Limb (tissue), 2 donors: ENCODE results near the gene TMEM126A.
A peak's percentile ranks its signal among the peaks of the same experiment; 100 is the strongest.
"Not testable (repeated sequence)": the region's sequence is repeated elsewhere in the genome, so short reads cannot be mapped to it uniquely, and the experiment has no call there.

Experiments
- DNase-seq, 2 donors: peaks; one replicate each; pipeline ENCODE4 v3.0.0-alpha.2; 2016; ENCODE audit errors: extremely low spot score in 2 of 2

The TMEM126A gene

DNA sequence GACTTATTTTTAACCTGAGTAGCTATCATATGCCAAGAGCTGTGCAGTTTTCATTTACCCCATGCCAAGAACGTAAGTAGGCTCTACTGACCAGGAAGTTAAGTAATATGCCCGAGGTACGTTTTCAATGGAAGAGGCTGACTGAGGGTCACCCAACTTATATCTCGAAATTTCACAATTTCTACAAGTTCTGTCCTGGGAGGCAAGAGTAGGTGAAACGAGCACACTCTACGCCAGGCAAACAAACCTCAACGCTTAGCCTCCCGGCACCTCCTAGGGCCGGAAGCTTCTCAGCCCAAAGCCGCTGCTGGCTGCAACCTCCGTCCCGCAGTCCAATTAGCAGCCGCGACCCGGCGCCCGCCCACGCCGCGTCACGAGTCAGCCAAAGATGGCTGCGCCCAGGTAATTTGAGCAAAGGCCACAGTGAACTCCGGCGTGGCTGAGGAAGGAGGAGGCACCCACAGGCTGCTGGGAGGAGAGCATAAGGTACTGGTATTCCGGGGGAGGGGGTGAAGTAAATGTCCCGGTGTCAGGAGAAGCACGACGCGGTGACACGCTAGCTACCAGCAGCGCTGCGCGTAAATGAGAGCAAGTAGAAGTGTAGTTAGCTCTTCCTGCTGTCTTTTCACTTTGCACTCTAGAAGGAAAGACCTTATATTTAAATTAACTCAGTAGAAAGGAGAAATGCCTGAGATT lies at the start of gene TMEM126A:
TSS of gene TMEM126A (plus strand) at position 364 of the 696 bp plus-strand sequence. CDS start 2,289 bp downstream, outside the sequence.
- peak; percentile 92 for DNase-seq

DNA sequence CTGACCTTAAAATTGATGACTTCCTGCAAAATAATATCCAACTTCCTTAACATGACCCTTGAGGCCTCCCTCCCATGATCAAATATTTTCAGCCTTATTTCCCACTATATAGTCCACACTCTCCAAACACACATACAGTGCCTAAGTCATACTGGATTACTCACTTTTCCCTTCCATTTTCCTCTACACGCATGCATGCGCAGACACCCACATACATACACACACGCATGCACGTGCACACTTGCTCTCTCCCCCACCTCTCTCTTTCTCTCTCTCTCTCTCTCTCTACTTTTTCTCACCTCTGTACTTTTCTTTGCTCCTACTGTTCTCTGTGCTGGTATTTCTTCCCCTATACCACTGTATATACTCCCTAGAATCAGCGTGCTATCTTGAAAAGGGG lies 48.7 kb upstream of the TMEM126A start:
- DNase-seq = no peak

DNA sequence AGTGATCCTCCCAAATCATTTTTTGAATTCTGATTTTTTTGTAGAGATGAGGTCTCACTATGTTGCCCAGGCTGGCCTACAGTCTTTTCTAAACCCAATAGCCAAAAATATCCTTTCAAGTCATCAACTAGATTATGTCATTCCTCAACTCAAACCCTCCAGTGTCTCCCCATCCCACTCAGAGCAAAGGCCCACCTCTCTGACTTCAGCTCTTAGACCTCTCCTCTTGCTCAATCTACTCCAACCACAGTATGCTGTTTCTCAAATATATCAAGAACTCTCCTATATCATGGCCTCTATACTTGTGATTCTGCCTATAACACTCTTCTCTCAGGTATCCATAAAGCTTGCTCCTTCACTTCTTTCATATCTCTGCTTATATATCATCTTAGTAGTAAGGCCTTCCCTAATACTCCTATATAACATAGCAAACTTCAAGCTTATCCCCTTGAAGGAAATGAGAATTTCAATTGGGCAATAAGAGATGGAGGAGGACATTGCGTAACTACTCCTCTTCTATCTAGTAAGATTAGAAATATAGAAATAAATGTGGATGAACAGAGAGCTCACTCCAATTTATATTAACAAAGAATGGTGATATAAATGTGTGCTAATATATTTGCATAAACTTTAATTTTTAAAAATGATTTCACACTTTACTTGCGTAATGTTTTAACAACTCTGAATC lies 45.1 kb upstream of the TMEM126A start:
- DNase-seq = no peak

DNA sequence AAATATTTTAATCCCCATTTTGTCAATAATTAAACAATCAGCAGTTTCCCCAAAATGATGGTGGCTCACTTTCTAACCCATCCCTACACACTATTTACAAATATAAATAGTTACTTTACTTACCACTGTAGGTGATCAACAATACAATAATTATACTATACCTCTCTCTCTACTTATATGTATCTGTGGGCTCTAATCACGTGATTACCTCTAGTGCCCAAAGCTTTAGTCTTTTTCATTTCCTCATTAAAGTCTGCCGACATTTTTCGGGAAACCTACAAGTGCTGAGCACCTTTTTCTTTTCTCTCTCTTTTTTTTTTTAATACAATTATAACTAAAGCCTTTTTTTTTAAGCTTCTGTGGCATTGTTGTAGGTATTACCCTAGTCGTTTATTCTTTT lies 44.5 kb upstream of the TMEM126A start:
- DNase-seq = no peak

DNA sequence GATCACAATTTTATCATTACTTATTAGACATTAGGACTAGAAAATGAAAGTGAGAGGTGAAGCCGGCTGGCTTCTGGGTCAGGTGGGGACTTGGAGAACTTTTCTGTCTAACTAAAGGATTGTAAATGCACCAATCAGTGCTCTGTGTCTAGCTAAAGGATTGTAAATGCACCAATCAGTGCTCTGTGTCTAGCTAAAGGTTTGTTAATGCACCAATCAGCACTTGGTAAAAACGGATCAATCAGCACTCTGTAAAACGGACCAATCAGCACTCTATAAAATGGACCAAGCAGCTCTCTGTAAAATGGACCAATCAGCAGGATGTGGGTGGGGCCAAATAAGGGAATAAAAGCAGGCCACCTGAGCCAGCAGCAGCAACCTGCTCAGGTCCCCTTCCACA lies 41.5 kb upstream of the TMEM126A start:
- DNase-seq = not testable (repeated sequence)

DNA sequence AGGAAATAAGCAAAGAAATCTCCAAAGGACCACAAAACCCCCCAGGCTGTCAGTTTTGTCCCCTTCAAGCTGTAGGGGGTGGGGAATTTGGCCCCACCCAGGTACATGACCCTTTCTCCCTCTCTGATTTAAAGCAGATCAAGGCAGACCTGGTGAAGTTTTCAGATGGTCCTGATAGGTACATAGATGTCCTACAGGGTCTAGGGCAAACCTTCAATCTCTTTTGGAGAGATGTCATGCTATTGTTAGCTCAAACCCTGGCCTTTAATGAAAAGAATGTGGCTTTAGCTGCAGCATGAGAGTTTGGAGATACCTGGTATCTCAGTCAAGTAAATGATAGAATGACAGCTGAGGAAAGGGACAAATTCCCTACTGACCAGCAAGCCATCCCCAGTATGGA lies 39.1 kb upstream of the TMEM126A start:
- DNase-seq = not testable (repeated sequence)

DNA sequence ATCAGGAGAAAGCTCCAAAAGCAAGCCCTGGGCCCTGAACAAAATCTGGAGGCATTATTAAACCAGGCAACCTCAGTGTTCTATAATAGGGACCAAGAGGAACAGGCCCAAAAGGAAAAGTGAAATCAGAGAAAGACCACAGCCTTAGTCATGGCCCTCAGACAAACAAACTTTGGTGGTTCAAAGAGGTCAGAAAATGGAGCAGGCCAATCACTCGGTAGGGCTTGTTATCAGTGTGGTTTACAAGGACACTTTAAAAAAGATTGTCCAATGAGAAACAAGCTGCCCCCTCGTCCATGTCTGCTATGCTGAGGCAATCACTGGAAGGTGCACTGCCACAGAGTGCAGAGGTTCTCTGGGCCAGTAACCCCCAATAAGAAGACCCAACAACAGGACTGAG lies 38.5 kb upstream of the TMEM126A start:
- DNase-seq = not testable (repeated sequence)

DNA sequence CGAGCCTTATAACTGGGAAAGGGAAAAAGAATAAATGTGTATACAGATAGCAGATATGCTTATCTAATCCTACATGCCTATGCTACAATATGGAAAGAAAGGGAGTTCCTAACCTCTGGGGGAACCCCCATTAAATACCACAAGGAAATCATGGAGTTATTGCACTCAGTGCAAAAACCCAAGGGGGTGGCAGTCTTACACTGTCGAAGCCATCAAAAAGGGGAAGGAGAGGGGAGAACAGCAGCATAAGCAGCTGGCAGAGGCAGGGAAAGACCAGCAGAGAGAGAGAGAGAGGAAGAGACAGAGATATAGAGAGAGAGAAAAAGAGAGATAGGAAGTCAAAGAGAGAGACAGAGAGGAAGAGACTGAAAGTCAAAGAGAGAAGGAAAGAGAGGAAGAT lies 36.1 kb upstream of the TMEM126A start:
- DNase-seq = not testable (repeated sequence)

DNA sequence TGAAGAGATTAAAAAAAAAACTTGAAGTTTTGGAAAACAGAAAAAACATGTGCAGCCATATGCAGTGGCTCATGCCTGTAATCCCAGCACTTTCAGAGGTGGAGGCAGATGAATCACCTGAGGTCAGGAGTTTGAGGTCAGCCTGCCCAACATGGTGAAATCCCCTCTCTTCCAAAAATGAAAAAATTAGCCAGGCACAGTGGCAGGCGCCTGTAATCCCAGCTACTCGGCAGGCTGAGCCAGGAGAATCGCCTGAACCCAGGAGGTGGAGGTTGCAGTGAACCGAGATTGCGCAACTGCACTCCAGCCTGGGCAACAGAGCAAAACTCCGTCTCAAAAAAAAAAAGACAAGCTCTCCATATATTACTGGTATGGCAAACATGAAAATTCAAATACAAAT lies 28.3 kb upstream of the TMEM126A start:
- DNase-seq = no peak

DNA sequence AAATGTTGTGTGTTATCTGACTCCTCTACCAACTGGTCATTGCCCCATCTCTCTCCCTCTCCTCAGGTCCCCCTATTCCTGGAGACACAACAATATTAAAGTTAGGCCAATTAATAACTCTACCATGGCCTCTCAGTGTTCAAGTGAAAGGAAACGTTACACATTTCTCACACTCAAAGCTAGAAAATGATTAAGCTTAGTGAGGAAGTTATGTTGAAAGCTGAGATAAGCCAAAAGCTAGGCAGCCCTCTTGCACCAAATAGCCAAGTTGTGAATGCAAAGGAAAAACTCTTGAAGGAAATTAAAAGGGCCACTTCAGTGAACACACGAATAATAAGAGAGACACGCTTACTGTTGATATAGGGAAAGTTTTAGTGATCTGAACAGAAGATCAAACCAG lies 27.5 kb upstream of the TMEM126A start:
- no peak for DNase-seq

DNA sequence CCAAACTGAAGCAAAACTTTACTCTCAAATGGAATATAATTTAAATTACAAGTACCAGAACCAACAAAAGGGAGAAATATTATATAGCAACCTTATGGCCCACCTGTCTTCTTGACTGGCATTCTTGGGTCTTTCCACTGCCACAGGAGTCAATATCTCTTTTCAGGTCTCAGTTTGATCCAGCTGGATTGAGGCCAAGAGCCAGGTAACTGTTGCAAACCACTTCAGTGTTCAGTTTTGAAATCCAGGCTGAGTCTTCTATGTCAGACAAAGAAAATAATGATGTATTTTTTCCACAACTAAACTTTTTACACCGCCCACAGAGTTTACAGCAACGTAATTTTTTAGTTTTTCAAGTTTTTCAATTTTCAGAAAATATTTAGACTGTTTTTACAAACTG lies 21.3 kb upstream of the TMEM126A start:
- no peak for DNase-seq

DNA sequence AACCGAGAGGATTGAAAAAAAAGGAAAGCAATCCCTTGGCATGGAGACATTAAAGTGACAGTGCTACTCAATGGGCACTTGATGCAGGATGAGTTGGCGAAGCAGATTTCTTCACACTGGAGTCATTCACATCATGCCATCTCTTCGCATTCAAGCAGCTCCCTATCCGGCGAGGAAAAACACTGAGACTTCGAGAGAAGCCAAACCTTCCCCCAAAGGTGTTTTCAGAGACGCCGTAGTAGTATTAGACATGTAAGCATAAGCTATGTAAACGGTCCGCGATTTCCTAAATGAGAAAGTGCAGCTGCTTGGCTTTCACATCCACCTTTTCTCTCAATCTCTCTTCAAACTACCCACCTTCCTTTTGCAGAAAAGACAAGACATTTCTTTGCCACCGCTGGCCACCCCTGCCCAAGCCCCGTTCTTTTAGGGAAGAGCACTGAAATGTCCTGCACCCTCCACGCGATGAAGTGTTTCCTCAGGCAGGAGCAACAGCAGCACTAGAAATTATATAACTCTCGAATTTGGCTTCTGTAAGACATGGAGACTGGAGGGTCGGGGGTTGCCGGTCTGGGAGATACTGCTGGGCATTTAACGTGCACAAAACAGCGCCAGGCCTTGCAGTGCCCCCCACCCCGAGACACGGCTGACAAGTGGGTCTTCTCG lies 20.3 kb upstream of the TMEM126A start, which contains the start of gene DLG2:
TSS of gene DLG2 (minus strand) at position 13 of the 666 bp plus-strand sequence.
- peak in 1 of 2 donors; percentile 42 for DNase-seq

DNA sequence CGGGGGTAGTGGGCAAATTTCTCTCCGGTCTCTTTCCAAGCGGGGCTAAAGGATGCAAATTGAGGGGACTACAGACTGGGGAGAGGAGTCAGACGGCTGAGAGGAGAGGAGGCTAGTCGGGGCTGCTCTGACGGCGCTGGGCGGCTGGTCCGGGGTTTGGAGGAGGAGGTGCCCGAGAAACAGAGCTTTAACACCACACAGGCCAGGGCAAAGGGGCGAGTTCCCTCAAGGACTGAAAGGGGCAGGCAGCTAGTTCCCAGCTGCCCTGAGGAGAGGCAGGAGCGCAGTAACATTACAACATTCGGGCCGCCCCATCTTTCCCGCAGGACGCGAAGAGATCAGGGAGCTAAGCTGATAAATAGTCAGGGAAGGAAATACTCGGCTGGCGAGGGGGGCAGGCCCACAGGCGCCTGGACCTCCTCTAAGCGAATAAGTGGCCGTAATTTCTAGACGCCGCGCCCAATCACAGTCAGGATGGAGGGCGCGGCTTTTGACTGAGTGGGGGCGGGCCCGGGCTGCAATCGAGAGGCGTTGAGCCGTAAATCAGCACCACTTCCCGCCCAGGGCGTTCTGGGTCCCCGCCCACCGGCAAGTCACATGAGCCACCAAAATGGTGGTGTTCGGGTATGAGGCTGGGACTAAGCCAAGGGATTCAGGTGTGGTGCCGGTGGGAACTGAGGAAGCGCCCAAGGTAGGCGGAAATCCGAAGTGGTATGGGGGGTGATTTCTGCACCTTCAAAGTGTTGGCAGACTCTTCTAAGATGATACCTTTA lies 19.6 kb upstream of the TMEM126A start, which contains the start of gene TMEM126B:
TSS of gene TMEM126B (plus strand) at position 596 of the 773 bp plus-strand sequence. CDS start at position 611, 15 bp downstream.
- DNase-seq = peak; percentile 97 to 99

DNA sequence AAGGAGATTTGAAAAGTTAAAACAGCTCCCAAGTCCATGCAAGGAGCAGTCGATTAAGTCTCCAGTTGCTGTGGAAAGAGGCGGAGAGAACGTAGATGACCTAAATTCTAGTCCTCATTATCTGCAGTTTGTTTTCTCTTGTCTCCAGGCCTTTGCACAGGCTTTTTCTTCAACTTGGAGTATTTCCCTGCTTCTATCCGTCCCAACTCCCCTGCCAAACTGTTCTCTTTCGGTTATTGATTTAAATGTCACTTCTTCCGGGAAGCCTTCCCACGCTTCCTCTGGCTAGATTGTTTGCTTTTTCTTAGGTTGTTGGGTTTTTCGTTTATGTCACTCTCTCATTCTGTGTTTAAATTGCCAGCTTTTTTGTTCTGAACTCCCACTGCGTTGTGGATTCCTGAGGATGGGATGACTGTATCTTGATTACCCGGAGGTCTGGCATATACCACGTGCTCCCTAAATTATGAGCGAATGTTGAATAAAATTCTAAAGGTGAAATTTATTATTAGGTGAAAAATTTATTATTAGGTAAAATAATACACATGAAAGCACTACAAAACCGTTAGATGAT lies 18.9 kb upstream of the TMEM126A start:
- DNase-seq = no peak

DNA sequence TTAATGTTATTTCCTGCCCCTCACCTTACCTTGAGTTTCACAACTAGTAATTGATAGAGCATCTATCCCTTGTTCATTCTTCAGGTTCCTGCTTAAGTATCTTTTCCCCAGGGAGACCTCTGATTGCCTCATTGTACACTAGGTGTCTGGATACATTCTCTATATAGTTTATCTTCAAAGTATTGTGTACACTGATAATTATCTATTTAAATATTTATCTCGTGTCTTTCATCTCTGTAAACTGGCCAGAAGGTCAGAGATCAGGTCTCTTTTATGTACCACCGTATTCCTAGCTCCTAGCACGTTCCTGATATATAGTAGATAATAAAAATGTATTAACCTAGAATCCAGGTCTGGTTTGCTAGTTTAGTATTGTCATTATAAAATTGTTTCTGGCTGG lies 13.0 kb upstream of the TMEM126A start:
- no peak for DNase-seq

DNA sequence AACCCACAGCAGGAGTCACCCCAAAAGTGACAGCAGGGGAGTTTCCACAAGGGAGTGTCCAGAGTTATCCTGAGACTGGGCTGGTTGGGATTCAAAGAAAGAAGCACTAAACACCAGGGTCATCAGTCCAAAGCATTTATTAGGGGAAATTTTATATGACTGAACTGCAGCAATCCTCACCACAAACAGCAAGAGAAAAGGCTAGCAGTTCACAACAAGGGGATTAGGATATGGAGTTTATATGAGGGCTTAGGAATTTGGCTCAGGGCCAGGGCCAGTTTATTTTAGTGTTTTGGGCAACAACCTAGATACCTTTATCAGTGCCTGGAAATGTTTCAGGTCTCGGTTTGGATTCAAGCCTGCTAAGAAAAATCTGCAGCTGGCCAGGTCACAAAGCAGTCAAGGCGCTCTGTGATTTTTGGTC lies 4.6 kb upstream of the TMEM126A start:
- peak in 1 of 2 donors; percentile 41 for DNase-seq

DNA sequence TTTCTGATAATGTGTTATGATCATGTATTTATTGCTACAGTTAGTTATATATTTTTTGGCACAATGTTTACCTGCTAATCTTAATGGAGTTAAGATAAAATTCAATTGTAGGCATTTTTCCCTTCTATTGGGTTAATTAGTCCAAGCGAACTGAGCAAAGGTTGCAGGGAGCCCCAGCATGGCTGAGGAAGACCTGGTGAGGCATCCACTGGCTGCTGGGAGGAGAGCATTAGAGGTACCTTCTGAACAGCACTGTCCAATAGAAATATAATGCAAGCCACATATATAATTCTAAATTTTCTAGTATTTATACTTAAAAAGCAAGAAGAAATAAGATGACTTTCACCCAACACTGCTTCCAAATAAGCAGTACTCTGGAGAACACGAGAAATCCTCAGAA lies 689 bp upstream of the TMEM126A start:
- DNase-seq = no peak

DNA sequence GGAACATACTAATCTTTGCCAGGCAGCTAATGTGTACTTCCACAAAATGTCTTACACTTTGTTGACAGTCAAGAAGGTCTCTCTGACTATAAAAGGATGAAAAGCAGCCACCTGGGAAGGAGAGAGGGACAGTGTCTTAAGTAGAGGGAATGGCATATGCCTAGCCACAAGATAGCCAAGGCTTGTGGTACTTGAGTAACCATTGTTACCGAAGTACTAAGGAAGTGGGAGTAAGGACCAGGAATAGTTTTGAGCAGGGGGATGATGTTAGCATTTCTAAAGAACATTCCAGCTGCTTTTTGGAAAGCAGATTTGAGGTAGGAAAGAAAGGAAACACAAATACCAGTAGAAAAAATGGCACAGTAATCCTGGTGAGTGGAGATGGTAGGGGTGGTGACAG lies 3.4 kb downstream of the TMEM126A start:
- DNase-seq = no peak

DNA sequence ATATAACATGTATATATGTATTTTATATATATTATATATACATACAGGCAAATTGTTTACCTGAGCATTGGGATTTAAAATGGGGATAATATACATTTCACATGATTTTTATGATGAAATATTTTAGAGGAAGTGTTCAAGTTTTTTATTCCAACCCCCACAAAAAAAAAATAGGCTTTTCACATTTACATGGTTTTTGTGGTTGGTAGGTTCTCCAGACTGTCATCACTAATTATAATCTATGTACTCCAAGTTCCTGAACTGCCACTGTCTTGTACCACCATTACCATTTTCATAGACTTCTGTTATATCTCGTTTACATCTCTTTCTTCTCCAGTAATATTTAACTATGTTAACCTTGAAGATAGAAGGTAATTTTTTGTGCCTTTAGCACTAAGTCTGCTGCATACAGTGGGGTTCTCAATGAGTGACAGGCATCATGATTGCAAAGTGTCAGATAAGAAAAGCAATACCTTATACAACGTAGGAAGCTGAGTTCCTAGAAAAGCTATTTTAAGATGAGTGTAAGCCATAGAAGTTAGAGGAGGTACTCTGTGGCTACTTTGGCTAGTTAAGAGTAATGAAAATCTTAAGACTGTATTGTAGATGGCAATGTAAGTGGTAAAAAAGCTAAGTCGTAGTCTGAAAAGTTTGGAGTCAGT lies 5.2 kb downstream of the TMEM126A start:
- DNase-seq = no peak

DNA sequence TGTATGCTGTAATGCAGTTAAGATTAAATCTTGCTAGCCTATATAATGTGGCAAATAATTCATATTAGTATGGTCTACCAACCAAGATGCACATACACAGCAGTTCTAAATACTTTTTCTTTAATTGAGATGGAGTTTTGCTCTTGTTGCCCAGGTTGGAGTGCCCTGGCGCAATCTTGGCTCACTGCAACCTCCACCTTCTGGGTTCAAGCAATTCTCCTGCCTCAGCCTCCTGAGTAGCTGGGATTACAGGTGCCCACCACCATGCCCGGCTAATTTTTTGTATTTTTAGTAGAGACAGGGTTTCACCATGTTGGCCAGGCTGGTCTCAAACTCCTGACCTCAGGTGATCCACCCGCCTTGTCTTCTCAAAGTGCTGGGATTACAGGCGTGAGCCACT lies 6.6 kb downstream of the TMEM126A start:
- not testable (repeated sequence) for DNase-seq

DNA sequence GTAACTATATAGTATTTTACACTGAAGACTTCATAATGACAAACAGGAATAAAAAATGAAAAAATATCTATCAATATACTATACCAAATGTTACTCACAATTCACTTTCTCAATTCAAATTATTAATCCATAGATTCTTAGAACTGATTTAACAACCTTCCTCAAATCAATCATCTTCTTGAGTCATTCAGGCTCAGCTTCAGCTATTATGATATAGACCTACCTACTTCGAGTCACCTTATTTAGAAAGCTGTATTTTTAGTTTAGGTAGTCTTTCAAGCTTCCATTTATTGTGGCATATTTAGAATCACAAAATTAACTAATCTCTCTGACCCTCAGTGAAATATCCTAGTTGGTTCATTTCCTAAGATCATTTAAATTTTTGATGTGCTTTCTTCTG lies 9.0 kb downstream of the TMEM126A start:
- no peak for DNase-seq
